HEK293 (cell line): ENCODE results near the gene SFN.

ENCODE experiments used
- CTCF ChIA-PET: fragments of 350-600 bp; formaldehyde crosslinking; extraction: SDS; loops from one replicate; lab custom pipeline; 2021; ENCODE audit warnings: antibody characterized with exemption; lab: Yijun Ruan, JAX
- POLR2A ChIA-PET: fragments of 300-600 bp; formaldehyde crosslinking; extraction: SDS; loops from one replicate; lab custom pipeline; 2020; ENCODE audit warnings: antibody characterized with exemption, inconsistent platforms; lab: Yijun Ruan, JAX
- H3K27ac ChIP-seq: fragments of 200-500 bp; sonication (Bioruptor generic); 2 replicates; pipeline ENCODE4 v1.5.1; 2014; ENCODE audit warnings: low read depth, low read length, control low read depth, inconsistent platforms; ENCODE audit errors: extremely low read depth
- H3K36me3 ChIP-seq, 2 experiments: fragments of 200-500 bp in 1 of 2; sonication (Bioruptor generic) in 1 of 2; 1 replicate in 1 of 2; 2 replicates in 1 of 2; pipeline ENCODE4 v1.5.1; 2014 to 2017; ENCODE audit warnings: inconsistent platforms in 2 of 2, low read length in 2 of 2; ENCODE audit not compliant: control insufficient read depth in 2 of 2, insufficient read depth in 1 of 2
- H3K4me1 ChIP-seq: fragments of 200-500 bp; sonication (Bioruptor generic); 2 replicates; pipeline ENCODE4 v1.5.1; 2014; ENCODE audit warnings: mild to moderate bottlenecking, low read length, inconsistent platforms; ENCODE audit not compliant: control insufficient read depth, insufficient read depth
- H3K4me3 ChIP-seq: 2 replicates; pipeline ENCODE4 v1.5.1; 2011; ENCODE audit warnings: low read depth, mild to moderate bottlenecking, control low read depth, low read length, moderate library complexity
- H3K9me3 ChIP-seq: fragments of 200-500 bp; sonication (Bioruptor generic); 2 replicates; pipeline ENCODE4 v1.5.1; 2014; ENCODE audit warnings: low read depth, low read length, inconsistent platforms; ENCODE audit not compliant: control insufficient read depth, insufficient read depth
- GFI1B ChIP-seq: fragments of 450-650 bp; formaldehyde crosslinking; IDR thresholded peaks from 2 replicates; pipeline ENCODE4 v1.5.1; 2016; ENCODE audit warnings: missing biosample characterization, missing genetic modification characterization
- PATZ1 ChIP-seq: fragments of 450-650 bp; formaldehyde crosslinking; IDR thresholded peaks from 2 replicates; pipeline ENCODE4 v1.5.1; 2016; ENCODE audit warnings: missing biosample characterization, missing genetic modification characterization
- PRDM4 ChIP-seq: fragments of 450-650 bp; formaldehyde crosslinking; IDR thresholded peaks from 2 replicates; pipeline ENCODE4 v1.5.1; 2017; ENCODE audit warnings: missing biosample characterization, missing genetic modification characterization
- REPIN1 ChIP-seq: fragments of 450-650 bp; formaldehyde crosslinking; IDR thresholded peaks from 2 replicates; pipeline ENCODE4 v1.5.1; 2017; ENCODE audit warnings: missing biosample characterization, missing genetic modification characterization, low read depth
- TRIM28 ChIP-seq: IDR thresholded peaks from 2 replicates; pipeline ENCODE4 v1.6.1; 2011; ENCODE audit warnings: low read length, control low read depth, borderline replicate concordance
- YY1 ChIP-seq: fragments of 450-650 bp; formaldehyde crosslinking; IDR thresholded peaks from 2 replicates; pipeline ENCODE4 v1.5.1; 2018; ENCODE audit warnings: missing biosample characterization, missing genetic modification characterization
- ZBTB48 ChIP-seq: fragments of 450-650 bp; formaldehyde crosslinking; IDR thresholded peaks from 2 replicates; pipeline ENCODE4 v1.5.1; 2016; ENCODE audit warnings: missing biosample characterization, missing genetic modification characterization
- ZNF148 ChIP-seq: fragments of 450-650 bp; formaldehyde crosslinking; IDR thresholded peaks from 2 replicates; pipeline ENCODE4 v1.5.0; 2017; ENCODE audit warnings: missing biosample characterization, missing genetic modification characterization, borderline replicate concordance
- ZNF211 ChIP-seq: fragments of 450-650 bp; formaldehyde crosslinking; IDR thresholded peaks from 2 replicates; pipeline ENCODE4 v1.5.1; 2016; ENCODE audit warnings: low read depth, missing biosample characterization, missing genetic modification characterization
- ZNF26 ChIP-seq: fragments of 450-650 bp; formaldehyde crosslinking; IDR thresholded peaks from 2 replicates; pipeline ENCODE4 v1.5.1; 2016; ENCODE audit warnings: missing biosample characterization, missing genetic modification characterization
- ZNF280D ChIP-seq: fragments of 450-650 bp; formaldehyde crosslinking; IDR thresholded peaks from 2 replicates; pipeline ENCODE4 v1.5.1; 2016; ENCODE audit warnings: missing biosample characterization, missing genetic modification characterization
- ZNF292 ChIP-seq: fragments of 450-650 bp; formaldehyde crosslinking; IDR thresholded peaks from 2 replicates; pipeline ENCODE4 v1.5.1; 2016; ENCODE audit warnings: low read depth, missing biosample characterization, missing genetic modification characterization, borderline replicate concordance
- ZNF362 ChIP-seq: fragments of 450-650 bp; formaldehyde crosslinking; IDR thresholded peaks from 2 replicates; pipeline ENCODE4 v1.5.1; 2016; ENCODE audit warnings: missing biosample characterization, missing genetic modification characterization
- ZNF558 ChIP-seq: fragments of 450-650 bp; formaldehyde crosslinking; IDR thresholded peaks from 2 replicates; pipeline ENCODE4 v1.5.1; 2016; ENCODE audit warnings: missing biosample characterization, missing genetic modification characterization
- ZNF639 ChIP-seq: fragments of 450-650 bp; formaldehyde crosslinking; IDR thresholded peaks from 2 replicates; pipeline ENCODE4 v1.5.1; 2016; ENCODE audit warnings: missing biosample characterization, missing genetic modification characterization
- ZNF707 ChIP-seq: fragments of 450-650 bp; formaldehyde crosslinking; IDR thresholded peaks from 2 replicates; pipeline ENCODE4 v1.5.1; 2016; ENCODE audit warnings: missing biosample characterization, missing genetic modification characterization
- ZNF837 ChIP-seq: fragments of 450-650 bp; formaldehyde crosslinking; IDR thresholded peaks from 2 replicates; pipeline ENCODE4 v1.5.1; 2016; ENCODE audit warnings: missing biosample characterization, missing genetic modification characterization
- ZSCAN16 ChIP-seq: fragments of 450-650 bp; formaldehyde crosslinking; IDR thresholded peaks from 2 replicates; pipeline ENCODE4 v1.5.1; 2016; ENCODE audit warnings: missing biosample characterization, missing genetic modification characterization

Gene SFN

GRCh38 chr1:26824731-26825130 lies 38.2 kb upstream of the SFN start (continued):
- TF ChIP-seq ZNF558 (tag by site-specific recombination), result no peak
- TF ChIP-seq PATZ1 (tag by site-specific recombination), result no peak

- H3K4me3 ChIP-seq, result peak within 1 kb of the TSS; percentile 66
- no peaks in the 10 kb centered on the region for H3K9me3 ChIP-seq
- ChIA-PET POLR2A (interaction anchor here (0.5 to 1.1 kb wide), 6 partner anchors 36 to 157 kb away, joined by 3 to 4 read pairs (median 3); partner anchors contain the start of gene GPATCH3), CTCF (interaction anchor here (0.5 to 1.3 kb wide), 6 partner anchors 16 to 441 kb away, joined by 3 to 5 read pairs (median 3); no protein-coding TSS in a partner anchor)
- H3K27ac ChIP-seq, result peak within 1 kb of the TSS; percentile 25; the same call in 1 of the 2 replicates
- no peaks in the 10 kb centered on the region for H3K4me1 ChIP-seq
- H3K36me3 ChIP-seq, result peaks cover 0 to 26% of the 10 kb centered on the region in 2 experiments; a peak in 2 of 3 replicates
- TF ChIP-seq ZNF837 (no peak), ZNF292 (no peak), ZNF148 (tag by site-specific recombination) (no peak), YY1 (no peak), ZNF280D (tag by site-specific recombination) (no peak), ZNF211 (tag by site-specific recombination) (no peak), ZNF362 (no peak), ZSCAN16 (tag by site-specific recombination) (no peak), ZBTB48 (no peak), REPIN1 (tag by site-specific recombination) (no peak), ZNF26 (tag by site-specific recombination) (no peak), ZNF639 (tag by site-specific recombination) (no peak), TRIM28 (no peak), GFI1B (tag by site-specific recombination) (no peak), PRDM4 (tag by site-specific recombination) (no peak), ZNF707 (tag by site-specific recombination) (no peak)
These were observed 36.5 kb upstream of the SFN start, which contains the start of gene ZDHHC18 for GRCh38 chr1:26826261-26827105. Gene ZDHHC18, plus strand, starts transcription at chr1:26826688. Its CDS starts 117 bp downstream, at chr1:26826805.
